ENCODE measurements around the gene CKAP2.
"Not testable (repeated sequence)": the region's sequence is repeated elsewhere in the genome, so short reads cannot be mapped to it uniquely, and the experiment has no call there.

DNA sequence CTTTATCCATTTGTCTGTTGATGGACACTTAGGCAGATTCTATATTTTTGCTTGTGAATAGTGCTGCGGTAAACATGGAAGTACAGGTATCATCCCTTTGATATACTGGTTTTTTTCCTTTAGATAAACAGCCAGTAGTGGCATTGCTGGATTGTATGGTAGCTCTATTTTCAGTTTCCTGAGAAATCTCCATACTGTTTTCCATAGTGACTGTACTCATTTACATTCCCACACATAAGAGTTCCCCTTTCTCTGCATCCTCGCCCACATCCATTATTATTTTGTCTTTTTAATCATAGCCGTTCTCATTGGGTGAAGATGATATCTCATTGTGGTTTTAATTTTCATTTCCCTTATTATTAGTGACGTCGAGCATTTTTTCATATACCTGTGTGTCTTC lies 35.7 kb downstream of the CKAP2 start:
- TF ChIP-seq, protein P1, sequence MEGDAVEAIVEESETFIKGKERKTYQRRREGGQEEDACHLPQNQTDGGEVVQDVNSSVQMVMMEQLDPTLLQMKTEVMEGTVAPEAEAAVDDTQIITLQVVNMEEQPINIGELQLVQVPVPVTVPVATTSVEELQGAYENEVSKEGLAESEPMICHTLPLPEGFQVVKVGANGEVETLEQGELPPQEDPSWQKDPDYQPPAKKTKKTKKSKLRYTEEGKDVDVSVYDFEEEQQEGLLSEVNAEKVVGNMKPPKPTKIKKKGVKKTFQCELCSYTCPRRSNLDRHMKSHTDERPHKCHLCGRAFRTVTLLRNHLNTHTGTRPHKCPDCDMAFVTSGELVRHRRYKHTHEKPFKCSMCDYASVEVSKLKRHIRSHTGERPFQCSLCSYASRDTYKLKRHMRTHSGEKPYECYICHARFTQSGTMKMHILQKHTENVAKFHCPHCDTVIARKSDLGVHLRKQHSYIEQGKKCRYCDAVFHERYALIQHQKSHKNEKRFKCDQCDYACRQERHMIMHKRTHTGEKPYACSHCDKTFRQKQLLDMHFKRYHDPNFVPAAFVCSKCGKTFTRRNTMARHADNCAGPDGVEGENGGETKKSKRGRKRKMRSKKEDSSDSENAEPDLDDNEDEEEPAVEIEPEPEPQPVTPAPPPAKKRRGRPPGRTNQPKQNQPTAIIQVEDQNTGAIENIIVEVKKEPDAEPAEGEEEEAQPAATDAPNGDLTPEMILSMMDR (IDR thresholded peaks at IDR 0.05; ENCODE audit: insufficient read depth, low read length, poor library complexity, severe bottlenecking) = not testable (repeated sequence)
- TF ChIP-seq EZH2phosphoT487 (conservative IDR thresholded peaks at IDR 0.05; ENCODE audit: low read length) = not testable (repeated sequence)
